Upper lobe of right lung (tissue), 1 donor: ENCODE measurements around the gene PLEKHG7. TPM values are rescaled to one million over a fixed set of nuclear protein-coding genes. Genes with fewer than 3 reads are reported as not detected.

ENCODE experiments used
- ATAC-seq: fragments of 200-7000 bp; cut with Tn5 transposase; one replicate; pipeline ENCODE4 v1.9.1; 2020; ENCODE audit warnings: mild to moderate bottlenecking, moderate library complexity
- DNase-seq: peaks from one replicate; pipeline ENCODE4 v3.0.0-alpha.2; 2020
- H3K27ac ChIP-seq: fragments of 200-600 bp; one replicate; pipeline ENCODE4 v1.8.0; 2022
- H3K27me3 ChIP-seq: fragments of 200-600 bp; one replicate; pipeline ENCODE4 v1.8.0; 2022; ENCODE audit warnings: mild to moderate bottlenecking
- H3K36me3 ChIP-seq: fragments of 200-600 bp; one replicate; pipeline ENCODE4 v1.8.0; 2022
- H3K4me1 ChIP-seq: fragments of 200-600 bp; one replicate; pipeline ENCODE4 v1.8.0; 2022
- H3K4me3 ChIP-seq: fragments of 200-600 bp; one replicate; pipeline ENCODE4 v1.8.0; 2022; ENCODE audit warnings: mild to moderate bottlenecking
- H3K9me3 ChIP-seq: fragments of 200-600 bp; one replicate; pipeline ENCODE4 v1.8.0; 2022
- intact Hi-C: fragments of 100-400 bp; cut with DNase I; formaldehyde crosslinking; loops from one replicate; pipeline ENCODE4 v1.11.0; 2022
- total RNA-seq: library from RNA; stranded (reverse); fragmentation: NEBNext Ultra II Directional; extraction: Animal tissue kit (Norgen Biotek cat#: 25700); gene quantifications from one replicate; pipeline ENCODE4 v1.2.1, GENCODE V29; 2021
- TF ChIP-seq, protein P1 (sequence below): fragments of 200-600 bp; IDR thresholded peaks from one replicate; pipeline ENCODE4 v1.8.0; 2022; ENCODE audit warnings: antibody characterized with exemption
- donor health status: DM: no; HTN: yes; CAD: no; lungs with severe emphysema.

The PLEKHG7 gene
- total RNA-seq, 1 donor from 2014 or later = not detected

DNA sequence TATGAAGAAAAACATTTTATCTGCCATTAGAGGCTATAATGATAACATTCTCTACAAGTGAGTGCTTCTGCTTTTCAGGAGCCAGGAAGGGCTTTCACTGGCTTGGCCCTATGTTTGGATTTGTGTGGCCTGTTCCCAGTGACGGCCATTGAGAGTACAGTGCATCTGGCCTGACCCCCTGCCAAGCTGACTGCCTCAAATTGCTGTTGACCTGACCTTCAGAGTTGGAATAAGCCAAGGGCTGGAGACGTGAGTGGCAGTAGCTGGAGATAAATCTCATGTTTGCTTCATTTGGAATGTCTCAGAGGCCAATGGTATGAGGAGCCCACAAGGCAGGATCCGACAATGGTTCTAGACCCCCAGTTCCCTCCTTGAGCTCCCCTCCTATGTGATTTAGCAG lies 28.3 kb upstream of the PLEKHG7 start:
- Histone ChIP-seq H3K4me3 (no peak overlapping the region), H3K36me3 (no peaks in the 10 kb centered on the region), H3K27me3 (no peaks in the 10 kb centered on the region), H3K4me1 (no peaks in the 10 kb centered on the region), H3K9me3 (no peaks in the 10 kb centered on the region), H3K27ac (no peak overlapping the region)
- TF ChIP-seq, protein P1, sequence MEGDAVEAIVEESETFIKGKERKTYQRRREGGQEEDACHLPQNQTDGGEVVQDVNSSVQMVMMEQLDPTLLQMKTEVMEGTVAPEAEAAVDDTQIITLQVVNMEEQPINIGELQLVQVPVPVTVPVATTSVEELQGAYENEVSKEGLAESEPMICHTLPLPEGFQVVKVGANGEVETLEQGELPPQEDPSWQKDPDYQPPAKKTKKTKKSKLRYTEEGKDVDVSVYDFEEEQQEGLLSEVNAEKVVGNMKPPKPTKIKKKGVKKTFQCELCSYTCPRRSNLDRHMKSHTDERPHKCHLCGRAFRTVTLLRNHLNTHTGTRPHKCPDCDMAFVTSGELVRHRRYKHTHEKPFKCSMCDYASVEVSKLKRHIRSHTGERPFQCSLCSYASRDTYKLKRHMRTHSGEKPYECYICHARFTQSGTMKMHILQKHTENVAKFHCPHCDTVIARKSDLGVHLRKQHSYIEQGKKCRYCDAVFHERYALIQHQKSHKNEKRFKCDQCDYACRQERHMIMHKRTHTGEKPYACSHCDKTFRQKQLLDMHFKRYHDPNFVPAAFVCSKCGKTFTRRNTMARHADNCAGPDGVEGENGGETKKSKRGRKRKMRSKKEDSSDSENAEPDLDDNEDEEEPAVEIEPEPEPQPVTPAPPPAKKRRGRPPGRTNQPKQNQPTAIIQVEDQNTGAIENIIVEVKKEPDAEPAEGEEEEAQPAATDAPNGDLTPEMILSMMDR = no peak
- ATAC-seq = no peak
- intact Hi-C loops = no loop called here
- no peak for DNase-seq

DNA sequence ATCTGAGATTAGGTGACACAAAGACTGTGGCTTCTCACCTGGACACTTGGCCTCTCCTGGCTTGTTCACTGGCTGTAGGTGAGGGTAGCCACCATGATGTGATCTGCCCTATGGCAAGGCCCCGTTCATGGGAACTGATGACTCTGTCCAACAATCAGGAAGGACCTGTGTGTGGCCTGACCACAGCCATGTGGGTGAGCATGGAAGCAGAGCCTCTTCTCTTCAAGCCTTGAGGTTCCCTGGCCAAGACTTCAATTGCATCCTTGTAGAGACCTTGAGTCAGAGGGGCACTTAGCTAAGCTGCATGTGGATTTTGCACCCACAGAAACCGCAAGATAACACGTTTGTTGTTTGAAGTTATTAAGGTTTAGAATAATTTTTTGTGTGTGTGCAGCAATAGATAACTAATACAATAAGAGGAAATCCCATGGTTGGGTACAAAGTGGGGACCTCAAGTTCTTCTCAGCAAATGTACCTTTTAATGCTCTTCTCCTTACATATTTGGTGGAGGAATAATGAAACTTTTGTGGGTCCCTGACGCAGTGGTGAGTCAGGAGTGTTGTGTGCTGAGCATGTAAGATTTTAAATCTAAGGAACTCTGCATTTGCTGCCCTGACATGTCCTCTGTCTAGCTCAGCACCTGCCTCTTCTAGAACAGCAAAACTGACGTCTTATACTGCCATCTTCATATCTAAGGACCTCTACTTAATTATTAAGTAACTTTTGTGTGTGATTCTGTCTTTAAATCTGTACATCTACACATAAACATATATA lies 27.5 kb upstream of the PLEKHG7 start:
- Histone ChIP-seq H3K27ac (no peak overlapping the region), H3K4me1 (no peaks in the 10 kb centered on the region), H3K27me3 (no peaks in the 10 kb centered on the region), H3K9me3 (no peaks in the 10 kb centered on the region), H3K36me3 (no peaks in the 10 kb centered on the region), H3K4me3 (no peak overlapping the region)
- TF ChIP-seq, protein P1 = no peak
- DNase-seq (no peak), ATAC-seq (no peak)
- intact Hi-C loops = no loop called here

DNA sequence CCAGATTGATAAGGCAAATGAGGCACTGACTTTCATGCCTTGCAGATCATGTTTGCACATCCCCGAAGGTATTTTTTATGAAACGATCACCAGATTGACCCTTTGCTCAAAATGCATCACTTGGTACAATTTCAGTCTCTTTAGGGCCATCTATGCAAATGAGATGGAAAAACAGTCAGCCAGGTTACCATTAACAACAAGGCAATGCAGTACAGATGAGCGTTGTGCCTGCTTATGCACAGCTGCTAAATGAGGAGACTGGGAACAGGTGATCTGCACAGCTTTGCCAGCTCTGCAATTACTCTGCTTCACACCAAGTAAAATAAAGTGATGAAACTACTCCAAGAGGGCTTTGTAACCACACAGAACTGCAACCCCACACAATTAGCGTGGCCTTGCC lies 26.1 kb upstream of the PLEKHG7 start:
- no peaks in the 10 kb centered on the region for H3K27me3 ChIP-seq
- no peaks in the 10 kb centered on the region for H3K36me3 ChIP-seq
- TF ChIP-seq, protein P1 = no peak
- no peak for DNase-seq
- H3K27ac ChIP-seq = no peak overlapping the region
- no peaks in the 10 kb centered on the region for H3K4me1 ChIP-seq
- H3K9me3 ChIP-seq = no peaks in the 10 kb centered on the region
- intact Hi-C loops = no loop called here
- ATAC-seq = no peak
- H3K4me3 ChIP-seq = no peak overlapping the region

DNA sequence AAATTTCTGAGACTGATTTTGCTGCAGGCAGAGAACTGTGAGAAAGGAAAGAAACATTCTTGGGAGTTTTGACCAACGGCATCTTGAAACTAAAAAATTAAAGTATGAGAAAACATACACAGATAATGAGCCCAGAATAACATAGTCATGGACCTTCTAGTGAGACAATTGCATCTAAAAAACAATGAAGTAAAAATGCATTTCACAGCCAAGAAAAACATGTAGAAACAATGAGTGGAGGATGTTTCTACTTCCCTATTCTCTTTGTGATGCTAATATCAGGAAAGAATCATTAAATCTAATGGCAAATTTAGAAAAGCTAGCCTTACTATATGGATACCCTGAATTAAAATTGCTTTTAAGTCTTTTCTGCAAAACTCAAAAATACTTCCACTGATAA lies 12.2 kb upstream of the PLEKHG7 start:
- no peaks in the 10 kb centered on the region for H3K4me1 ChIP-seq
- no peak for ATAC-seq
- no peak overlapping the region for H3K27ac ChIP-seq
- no peaks in the 10 kb centered on the region for H3K36me3 ChIP-seq
- TF ChIP-seq, protein P1 = no peak
- no peak for DNase-seq
- no peaks in the 10 kb centered on the region for H3K9me3 ChIP-seq
- no peak overlapping the region for H3K4me3 ChIP-seq
- H3K27me3 ChIP-seq = no peaks in the 10 kb centered on the region
- intact Hi-C loops = no loop called here

DNA sequence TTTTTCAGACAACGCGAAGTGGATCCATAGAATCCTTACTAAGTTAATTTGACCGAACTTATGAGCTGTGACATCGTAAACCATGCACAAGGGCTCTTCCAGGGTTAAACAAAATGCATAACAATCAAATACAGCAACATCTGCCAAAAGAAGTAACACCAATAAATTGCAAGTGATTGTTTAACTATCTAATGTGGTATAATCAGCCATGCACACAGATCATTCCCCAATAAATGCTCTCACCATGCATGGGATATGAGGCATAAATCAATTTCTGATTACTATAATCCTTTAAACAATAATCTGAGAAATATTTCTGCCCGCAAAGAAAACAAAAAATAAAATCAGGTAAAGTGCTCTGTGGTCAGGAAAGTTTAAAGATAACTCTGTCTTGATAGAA lies 7.7 kb upstream of the PLEKHG7 start:
- no peak for DNase-seq
- Histone ChIP-seq H3K27ac (no peak overlapping the region), H3K36me3 (no peaks in the 10 kb centered on the region), H3K4me1 (no peaks in the 10 kb centered on the region), H3K9me3 (no peaks in the 10 kb centered on the region), H3K4me3 (no peak overlapping the region), H3K27me3 (no peaks in the 10 kb centered on the region)
- intact Hi-C loops = no loop called here
- no peak for ATAC-seq
- TF ChIP-seq, protein P1 = no peak
